GM12878 (cell line): ENCODE measurements around the gene TMC6. TPM values are rescaled to one million over a fixed set of nuclear protein-coding genes. Genes with fewer than 3 reads are reported as not detected.

Experiments
- ATF2 ChIP-seq: IDR thresholded peaks from 2 replicates; pipeline ENCODE4 v1.6.1; 2012; ENCODE audit warnings: low read length, inconsistent platforms
- CHD1 ChIP-seq: IDR thresholded peaks from 2 replicates; pipeline ENCODE4 v1.6.1; 2012; ENCODE audit warnings: low read depth, low read length, improper control_type of control experiment
- E4F1 ChIP-seq: fragments of 450-650 bp; IDR thresholded peaks from 2 replicates; pipeline ENCODE4 v1.6.1; 2018; ENCODE audit warnings: borderline replicate concordance, mild to moderate bottlenecking; ENCODE audit not compliant: partially characterized antibody
- EED ChIP-seq: sonication (generic); IDR thresholded peaks from 2 replicates; pipeline ENCODE4 v1.6.1; 2016; ENCODE audit warnings: antibody characterized with exemption, low read depth
- HCFC1 ChIP-seq: fragments of 150-350 bp; IDR thresholded peaks from 2 replicates; pipeline ENCODE4 v1.6.1; 2014; ENCODE audit warnings: low read length
- HDGF ChIP-seq: fragments of 450-650 bp; IDR thresholded peaks from 2 replicates; pipeline ENCODE4 v1.6.1; 2016; ENCODE audit warnings: antibody characterized with exemption
- KAT2A ChIP-seq: conservative IDR thresholded peaks from 2 replicates; pipeline ENCODE4 v1.6.1; 2011; ENCODE audit warnings: low read depth, low read length; ENCODE audit not compliant: control insufficient read depth
- LARP7 ChIP-seq: fragments of 450-650 bp; IDR thresholded peaks from 2 replicates; pipeline ENCODE4 v1.6.1; 2017; ENCODE audit warnings: mild to moderate bottlenecking
- MLLT1 ChIP-seq: fragments of 450-650 bp; IDR thresholded peaks from 2 replicates; pipeline ENCODE4 v1.6.1; 2016; ENCODE audit warnings: mild to moderate bottlenecking
- MTA3 ChIP-seq: IDR thresholded peaks from 2 replicates; pipeline ENCODE4 v1.6.1; 2012; ENCODE audit warnings: low read length, inconsistent platforms, borderline replicate concordance
- PML ChIP-seq: IDR thresholded peaks from 2 replicates; pipeline ENCODE4 v1.6.1; 2012; ENCODE audit warnings: low read length, inconsistent platforms
- SKIL ChIP-seq: fragments of 450-650 bp; IDR thresholded peaks from 2 replicates; pipeline ENCODE4 v1.6.1; 2017; ENCODE audit warnings: mild to moderate bottlenecking, low read depth, inconsistent platforms; ENCODE audit not compliant: poor library complexity, severe bottlenecking
- YBX1 ChIP-seq: fragments of 450-650 bp; IDR thresholded peaks from 2 replicates; pipeline ENCODE4 v1.6.1; 2016; ENCODE audit warnings: antibody characterized with exemption
- ZBTB33 ChIP-seq: fragments of 450-650 bp; IDR thresholded peaks from 2 replicates; pipeline ENCODE4 v1.6.1; 2017; ENCODE audit warnings: mild to moderate bottlenecking
- ZNF24 ChIP-seq: fragments of 450-650 bp; IDR thresholded peaks from 2 replicates; pipeline ENCODE4 v1.6.1; 2017; ENCODE audit warnings: antibody characterized with exemption, mild to moderate bottlenecking
- ZNF274 ChIP-seq: IDR thresholded peaks from one replicate; pipeline ENCODE4 v1.8.0; 2011; ENCODE audit not compliant: insufficient read length, insufficient read depth
- ZNF592 ChIP-seq: fragments of 450-650 bp; IDR thresholded peaks from 2 replicates; pipeline ENCODE4 v1.6.1; 2017; ENCODE audit warnings: mild to moderate bottlenecking, moderate library complexity
- polyA plus RNA-seq, 11 experiments: library from polyadenylated mRNA; depleted of rRNA in 4 of 11; unstranded in 6 of 11; stranded (reverse) in 5 of 11; fragments of >200 nt; fragmentation: Nextera tagmentation in 4 of 11; fragmentation: Illumina TruSeq in 1 of 11; extraction: Ambion mirVana in 4 of 11; extraction: Trizol in 1 of 11; gene quantifications; 1 replicate in 1 of 11; 2 replicates in 10 of 11; pipeline versions ENCODE4 v1.2.1 to v1.2.3, GENCODE V29; 2011 to 2016; ENCODE audit warnings: inconsistent platforms in 2 of 11, missing spikeins in 2 of 11, low read depth in 1 of 11
- total RNA-seq, 4 experiments: library from RNA; depleted of rRNA in 3 of 4; stranded (reverse); fragments of >200 nt in 3 of 4; fragmentation: Illumina TruSeq in 1 of 4; extraction: Trizol in 1 of 4; gene quantifications; 2 replicates each; pipeline versions ENCODE4 v1.2.1 to v1.2.3, GENCODE V29; 2013 to 2021

TMC6 gene
- total and polyA plus RNA-seq, 10 of the 15 experiments (the other 5 are each of a cell fraction or from before 2014, with no cell fraction given): 1.9 to 232 (median 60.6) TPM

GRCh38 chr17:78130437-78131101, 2.0 kb upstream of the TMC6 start, which contains the start of gene TMC8 (continued):
- TF ChIP-seq E4F1 (no peak), SKIL (no peak), CHD1 (0 out of 2 replicates have a peak, but pooled peaks have one; percentile 58), HCFC1 (no peak), ZNF24 (no peak), ATF2 (no peak), ZBTB33 (no peak), MTA3 (no peak), LARP7 (no peak), HDGF (peak; percentile 84), PML (no peak), ZNF592 (0 out of 2 replicates have a peak, but pooled peaks have one; percentile 53), KAT2A (no peak), ZNF274 (no peak), YBX1 (no peak), MLLT1 (peak; percentile 82; the same call in 1 of the 2 replicates), EED (peak; percentile 71)
